HG02870 (cell line): ENCODE data around the gene TOR2A.
A peak's percentile ranks its signal among the peaks of the same experiment; 100 is the strongest.

Experiments
- ATAC-seq: cut with Tn5 transposase; IDR thresholded peaks from one replicate; pipeline ENCODE4 v1.9.1; 2021; ENCODE audit warnings: mild to moderate bottlenecking, moderate library complexity; ENCODE audit not compliant: unreplicated experiment

Gene TOR2A

DNA sequence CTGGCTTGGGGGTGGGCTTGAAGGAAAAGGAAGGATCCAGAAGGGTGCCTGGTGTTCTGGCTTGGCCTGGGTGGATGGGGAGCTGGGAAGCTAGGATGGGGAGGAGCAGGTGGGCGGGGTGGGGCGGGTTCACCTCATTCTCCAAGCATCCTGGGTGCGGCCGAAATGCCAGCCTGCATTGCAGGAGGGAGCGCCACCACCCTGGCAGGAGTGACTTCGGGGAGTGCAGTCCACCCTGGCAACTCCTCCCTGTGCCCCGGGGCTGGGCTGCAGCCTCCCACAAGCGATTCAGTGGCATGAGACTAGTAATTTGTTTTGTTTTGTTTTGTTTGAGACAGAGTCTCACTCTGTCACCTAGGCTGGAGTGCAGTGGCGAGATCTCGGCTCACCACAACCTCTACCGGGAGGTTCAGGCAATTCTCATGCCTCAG lies 13.7 kb downstream of the TOR2A start:
- ATAC-seq = no peak

DNA sequence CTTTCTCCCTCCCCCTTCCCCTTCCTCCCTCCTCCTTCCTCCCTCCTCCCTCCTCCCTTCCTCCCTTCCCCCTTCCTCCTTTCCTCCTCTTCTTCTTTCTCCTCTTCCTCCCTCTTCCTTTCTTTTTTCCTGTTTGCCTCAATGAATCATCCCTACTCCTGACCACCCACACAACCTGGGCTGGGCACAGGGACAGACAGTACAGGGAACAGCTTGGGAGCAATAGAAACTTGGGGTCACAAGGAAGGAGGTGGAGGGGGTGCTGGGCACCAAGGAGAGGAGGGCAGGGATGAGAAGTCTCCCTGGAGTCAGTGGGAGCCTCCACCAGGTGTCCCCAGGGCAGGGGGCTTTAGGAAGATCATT lies 14.2 kb downstream of the TOR2A start:
- no peak for ATAC-seq

DNA sequence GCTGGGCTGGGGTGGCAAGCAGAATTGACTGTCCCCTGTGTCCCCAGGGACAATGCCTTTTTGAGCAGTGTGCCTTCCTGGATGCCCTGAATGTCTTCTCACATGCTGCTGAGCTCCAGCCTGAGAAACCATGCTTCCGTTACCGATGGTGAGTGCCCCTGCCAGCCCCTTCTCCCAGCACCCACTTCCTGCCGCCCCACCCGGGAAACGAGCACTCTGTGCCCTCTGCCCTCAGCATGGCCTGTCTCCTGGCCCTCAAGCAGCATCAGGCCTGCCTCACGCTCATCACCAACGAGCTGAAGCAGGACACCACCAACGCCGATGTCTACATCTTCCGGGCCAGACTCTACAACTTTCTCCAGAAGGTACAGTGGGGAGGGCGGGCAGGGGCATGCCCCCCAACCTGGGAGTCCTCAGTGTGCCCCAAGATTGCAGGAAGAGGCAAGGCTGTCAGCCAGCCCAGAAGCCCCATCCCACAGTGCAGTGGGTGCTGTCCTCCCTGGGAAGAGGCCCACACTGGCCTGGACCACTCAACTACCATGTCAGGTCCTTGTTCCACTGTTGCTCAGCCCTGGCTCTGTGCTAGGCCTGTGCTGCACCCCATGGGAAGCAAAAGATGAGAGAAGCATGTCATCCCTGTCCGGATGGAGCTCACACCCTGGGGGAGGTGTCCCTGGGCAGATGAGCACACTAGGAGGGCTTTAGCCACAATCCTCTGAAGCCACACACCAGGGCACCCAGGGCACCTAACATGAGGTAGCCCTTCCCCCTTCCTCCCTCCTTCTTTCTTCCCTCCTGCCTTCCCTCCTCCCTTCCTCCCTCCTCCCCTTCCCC lies 14.8 kb downstream of the TOR2A start:
- ATAC-seq = no peak

DNA sequence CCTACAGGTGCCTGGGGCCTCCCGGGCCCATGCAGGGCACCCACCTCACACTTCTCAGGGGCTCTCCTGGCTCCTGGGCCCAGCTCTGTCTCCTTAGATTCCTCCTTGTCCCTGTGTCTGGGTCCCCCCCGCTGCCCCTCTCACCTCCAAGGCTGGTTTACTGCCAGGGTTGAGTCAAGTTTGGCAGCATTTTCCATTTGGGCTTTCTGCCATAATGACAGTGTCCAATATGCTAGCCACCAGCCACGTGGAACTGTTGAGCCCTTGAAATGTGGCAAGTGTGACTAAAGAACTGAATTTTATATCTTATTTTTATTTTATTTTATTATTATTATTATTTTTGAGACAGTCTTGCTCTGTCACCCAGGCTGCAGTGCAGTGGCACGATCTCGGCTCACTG lies 17.3 kb downstream of the TOR2A start:
- no peak for ATAC-seq

DNA sequence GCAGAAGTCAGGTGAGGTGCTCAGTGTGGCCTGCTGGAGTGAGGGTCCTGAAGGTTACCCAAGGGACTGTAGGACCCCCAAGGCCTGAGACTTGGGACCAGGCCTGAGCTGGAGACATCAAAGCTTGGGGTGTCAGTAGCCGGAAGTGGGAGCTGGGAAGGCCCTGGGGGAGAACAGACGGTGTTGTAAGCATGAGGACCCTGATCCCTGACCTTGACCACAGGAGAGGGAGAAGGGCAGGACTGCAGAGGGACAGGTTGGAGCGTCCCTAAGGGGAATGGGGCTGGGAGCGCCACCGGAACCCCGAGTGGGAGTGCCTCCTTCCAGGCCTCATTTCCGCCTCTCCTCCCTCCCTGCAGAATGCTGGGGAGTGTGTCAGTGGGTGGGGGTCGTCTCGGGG lies 18.7 kb downstream of the TOR2A start:
- no peak for ATAC-seq

DNA sequence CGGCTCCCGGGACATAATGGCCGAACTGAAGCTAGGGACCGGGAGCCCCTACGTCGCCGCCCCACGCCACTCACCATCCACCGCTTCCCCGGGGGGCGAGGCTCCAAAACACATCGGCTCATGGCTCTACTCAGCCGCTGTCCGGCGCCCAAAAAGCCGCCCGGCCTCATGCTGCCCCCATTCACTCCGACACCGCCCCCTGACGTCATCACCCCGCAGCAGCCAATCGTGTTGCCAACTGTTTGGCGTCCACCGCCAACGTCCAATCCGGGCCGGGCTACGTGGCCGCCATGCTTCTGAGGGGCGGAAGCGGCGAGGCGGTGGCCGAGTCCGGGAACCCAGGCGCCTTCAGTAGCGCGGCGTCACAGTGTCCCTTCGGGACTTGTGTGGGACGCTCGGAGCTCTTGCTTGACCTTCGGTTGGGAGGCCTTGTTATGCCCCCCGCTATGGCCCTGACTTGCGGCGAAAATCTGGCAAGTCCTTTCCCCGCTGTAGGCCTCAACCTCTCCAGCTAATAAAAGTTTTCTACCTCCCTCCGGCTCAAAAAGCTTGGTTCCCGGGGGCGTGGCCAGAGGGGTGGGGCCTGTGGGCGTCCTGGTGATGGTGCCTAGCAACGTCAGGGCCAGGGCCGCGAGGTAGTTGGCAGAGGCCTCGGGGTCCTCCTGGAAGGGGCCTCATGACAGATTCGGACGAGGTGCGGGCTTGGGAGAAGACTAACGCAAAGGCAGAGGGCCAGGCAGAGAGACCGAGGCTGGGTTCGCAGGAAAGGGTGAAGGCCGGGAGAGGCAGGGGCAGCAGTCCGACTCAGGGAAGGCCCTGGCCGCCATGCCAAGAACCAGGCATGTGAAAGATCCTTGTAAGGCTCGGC lies 19.4 kb downstream of the TOR2A start, which contains the start of the genes PTRH1 and TTC16:
Gene PTRH1 (minus strand): TSS at position 194 of the 868 bp plus-strand sequence. CDS start 24 bp downstream, at position 170.
Gene TTC16 (plus strand): TSS at position 610 of the 868 bp plus-strand sequence. CDS start 67 bp downstream, at position 677.
- peak; percentile 91 for ATAC-seq

DNA sequence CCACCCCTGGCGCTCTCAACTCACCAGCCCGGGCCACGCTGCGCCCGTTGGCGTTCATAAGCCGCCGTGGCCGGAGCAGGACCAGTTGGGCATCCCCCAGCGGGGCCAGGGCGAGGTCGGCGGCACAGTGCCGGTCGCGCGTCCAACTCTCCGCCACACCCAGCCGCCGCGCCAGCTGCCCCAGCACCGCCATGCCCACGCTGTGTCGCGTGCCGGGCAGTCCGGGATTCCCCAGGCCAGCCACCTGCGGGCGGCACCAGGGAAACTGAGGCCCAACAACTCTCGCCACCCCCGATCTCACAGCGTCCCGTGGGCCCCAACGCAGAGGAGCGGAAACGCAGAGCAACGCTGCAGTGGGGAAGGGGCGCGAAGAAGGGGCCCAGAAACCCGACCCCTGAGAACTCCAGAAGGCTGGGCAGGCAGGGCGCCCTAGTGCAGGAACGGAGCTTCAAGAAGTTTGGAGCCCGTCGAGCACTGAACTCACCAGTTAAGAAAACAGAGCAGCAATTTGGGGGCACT lies 20.1 kb downstream of the TOR2A start:
- no peak for ATAC-seq

DNA sequence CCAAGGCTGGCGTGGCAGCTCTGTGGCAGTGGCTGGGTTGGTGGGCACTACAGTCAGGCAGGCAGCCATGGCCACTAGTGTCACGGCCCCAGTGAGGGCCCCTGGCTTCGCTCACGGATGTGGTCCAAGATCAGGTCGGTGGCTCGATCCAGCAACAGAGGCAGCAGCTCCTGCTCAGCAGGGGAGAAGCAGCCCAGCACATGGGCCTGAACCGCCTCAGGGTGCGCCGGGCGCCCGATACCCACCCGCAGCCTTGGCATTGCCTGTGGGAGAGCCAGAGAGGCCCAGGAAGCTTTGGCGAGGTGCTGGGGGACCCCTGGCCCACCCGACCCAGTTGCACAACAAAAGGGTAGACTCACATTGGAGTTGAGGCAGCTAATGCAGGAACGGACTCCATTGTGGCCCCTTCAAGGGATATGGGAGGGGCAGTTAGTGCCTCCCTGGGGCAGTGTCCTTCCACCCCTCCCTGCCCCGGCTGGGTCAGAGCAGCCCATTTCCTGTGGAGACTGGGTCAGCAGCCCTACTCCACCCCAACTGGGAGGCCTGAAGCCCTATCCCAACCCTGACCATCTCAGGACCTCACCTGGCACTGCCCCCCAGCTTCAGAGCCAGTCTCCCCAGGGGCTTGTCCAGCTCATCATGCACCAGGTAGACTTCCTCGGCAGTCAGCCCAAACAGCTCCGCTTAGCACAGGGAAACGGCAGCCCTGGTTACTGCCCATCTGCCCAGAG lies 20.9 kb downstream of the TOR2A start:
- no peak for ATAC-seq

DNA sequence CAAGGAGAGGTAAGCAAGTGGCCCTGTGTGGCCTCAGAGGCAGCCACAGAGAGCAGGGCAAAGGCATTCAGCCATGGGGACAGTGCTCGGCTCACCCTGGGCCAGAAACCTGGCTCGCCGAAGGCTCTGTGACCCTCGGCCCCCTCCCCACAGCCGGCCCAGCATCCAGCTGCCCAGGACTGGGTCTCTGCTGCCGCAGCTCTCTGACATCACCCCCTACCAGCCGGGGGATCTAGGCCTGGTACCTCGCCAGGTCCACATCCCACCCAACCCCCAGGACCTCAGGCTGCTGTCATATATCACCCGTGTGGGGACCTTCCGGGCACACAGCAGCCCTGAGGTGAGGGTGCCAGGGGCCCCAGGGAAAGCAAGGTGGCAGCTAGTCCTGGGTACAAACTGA lies 22.2 kb downstream of the TOR2A start:
- no peak for ATAC-seq

DNA sequence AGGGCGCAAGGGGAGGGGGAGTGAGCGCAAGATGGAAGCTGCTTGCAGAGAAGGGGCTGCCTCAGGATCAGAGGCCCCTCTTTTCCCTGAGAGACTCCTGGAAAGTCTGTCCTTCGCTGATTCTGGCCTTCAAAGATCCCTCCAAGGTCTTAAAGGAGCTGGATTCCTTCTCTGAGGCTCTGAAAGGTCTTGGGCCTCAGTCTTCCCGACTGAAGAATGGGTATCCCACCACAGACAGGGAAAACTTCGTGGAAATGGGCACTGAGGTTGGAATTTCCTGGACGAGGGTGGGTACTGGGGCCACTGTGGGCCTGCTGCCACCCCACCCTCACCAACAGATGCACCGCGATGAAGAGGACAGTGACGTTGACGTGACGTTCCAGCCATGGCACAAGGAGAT lies 22.7 kb downstream of the TOR2A start:
- no peak for ATAC-seq

DNA sequence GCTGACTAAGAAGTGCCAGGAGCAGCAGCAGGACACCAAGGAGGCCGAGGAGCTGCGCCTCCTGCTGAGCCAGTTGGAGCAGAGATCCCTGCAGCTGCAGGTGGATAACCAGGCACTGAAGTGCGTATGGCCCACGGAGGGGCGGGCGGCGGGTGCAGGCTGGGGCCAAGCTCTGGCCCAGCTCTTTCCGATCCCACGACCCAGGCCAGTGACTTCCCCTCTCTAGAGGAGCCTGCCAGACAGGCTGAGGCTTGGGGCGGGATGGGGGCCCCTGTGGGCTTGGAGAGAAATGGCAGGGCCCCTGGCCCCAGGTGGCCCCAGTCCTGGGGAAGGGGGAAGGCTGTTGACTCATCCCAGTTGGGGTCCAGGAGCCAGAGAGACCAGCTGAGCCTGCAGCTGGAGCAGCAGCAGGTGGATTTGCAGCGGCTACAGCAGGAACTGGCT lies 23.2 kb downstream of the TOR2A start:
- no peak for ATAC-seq

DNA sequence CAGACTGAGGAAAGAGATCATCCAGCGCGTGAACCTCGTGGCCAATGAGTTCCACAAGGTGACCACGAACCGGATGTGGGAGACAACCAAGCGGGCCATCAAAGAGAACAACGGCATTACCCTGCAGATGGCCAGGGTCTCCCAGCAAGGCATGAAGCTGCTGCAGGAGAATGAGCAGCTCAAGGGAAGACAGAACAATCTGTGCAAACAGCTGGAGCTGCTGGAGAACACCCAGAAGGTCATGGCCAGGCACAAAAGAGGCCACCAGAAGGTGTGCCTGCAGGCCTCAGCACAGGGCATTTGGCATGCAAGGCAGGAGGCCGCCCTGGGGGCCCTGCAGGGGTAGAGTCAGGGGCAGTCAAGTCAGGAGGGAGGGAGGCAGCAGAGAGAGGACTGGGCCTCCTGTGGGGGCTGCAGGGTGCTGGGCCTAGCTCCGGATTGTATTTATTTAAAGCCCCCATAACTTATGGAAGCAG lies 23.8 kb downstream of the TOR2A start:
- no peak for ATAC-seq

DNA sequence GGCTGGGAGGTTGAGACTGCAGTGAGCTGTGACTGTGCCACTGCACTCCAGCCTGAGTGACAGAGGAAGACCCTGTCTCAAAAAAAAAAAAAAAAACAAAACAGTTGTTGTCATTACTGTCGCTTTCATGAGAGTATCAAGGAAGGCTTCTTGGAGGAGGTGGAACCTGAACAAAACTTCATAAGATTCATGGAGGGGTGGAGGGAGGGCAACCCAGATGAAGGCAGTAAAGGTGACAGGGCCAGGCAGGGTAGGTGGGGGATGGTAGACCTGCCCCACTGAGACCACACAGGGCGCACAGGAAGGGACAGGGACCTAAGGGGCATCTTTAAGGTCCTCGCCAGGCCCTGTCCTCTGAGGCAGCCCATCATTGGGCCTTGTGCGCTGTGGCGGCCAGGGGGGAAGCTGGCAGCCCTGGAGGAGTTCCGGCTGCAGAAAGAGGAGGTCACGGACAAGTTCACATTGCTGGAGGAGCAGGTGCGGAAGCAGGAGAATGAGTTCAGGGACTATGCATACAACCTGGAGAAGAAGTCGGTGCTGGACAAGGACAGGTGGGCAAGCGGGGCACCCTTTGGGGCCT lies 24.8 kb downstream of the TOR2A start:
- no peak for ATAC-seq

DNA sequence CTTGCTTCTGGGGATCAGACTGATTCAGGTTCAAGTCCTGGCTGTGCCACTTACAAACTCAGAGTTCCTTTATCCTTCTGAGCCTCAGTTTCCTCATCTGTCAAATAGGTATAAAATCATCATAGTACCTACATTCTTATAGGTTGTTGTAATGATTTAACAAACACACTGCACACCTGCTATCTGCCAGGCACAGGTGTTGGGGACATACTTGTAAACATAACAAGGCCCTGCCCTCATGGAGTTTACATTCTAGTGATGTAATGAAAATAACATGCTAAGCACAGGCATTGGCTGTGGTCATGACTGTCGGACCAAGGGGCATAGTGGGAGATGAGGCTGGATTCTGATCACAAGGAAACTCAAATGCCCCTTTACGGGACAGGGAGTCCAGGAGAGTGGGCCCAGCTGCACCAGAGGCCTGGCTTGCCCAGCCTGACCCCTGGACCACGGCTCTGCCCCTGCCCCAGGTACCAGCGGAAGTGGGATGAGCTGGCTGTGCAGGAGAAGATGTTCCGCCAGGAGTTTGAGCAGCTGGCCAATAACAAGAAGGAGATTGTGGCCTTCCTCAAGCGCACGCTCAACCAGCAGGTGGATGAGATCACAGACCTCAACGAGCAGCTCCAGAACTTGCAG lies 26.0 kb downstream of the TOR2A start:
- no peak for ATAC-seq

DNA sequence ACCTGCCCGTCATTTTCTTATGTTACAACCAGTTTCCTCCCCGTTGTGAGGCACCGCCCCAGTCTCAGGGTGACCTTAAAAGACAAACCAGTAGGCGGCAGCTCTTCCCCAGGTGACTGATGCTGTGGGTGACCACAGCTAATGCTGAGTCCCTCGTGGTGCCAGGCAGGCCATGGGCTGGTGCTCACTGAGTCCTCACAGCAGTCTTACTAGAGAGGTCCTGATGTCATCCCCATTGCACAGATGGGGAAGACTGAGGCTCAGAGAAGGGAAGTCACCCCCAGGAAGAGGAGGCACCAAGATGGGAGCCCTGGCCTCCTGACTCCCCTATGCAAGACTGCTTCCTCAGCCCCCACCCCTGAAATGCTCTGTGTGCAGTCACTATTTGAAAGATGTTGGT lies 27.3 kb downstream of the TOR2A start:
- ATAC-seq = no peak

DNA sequence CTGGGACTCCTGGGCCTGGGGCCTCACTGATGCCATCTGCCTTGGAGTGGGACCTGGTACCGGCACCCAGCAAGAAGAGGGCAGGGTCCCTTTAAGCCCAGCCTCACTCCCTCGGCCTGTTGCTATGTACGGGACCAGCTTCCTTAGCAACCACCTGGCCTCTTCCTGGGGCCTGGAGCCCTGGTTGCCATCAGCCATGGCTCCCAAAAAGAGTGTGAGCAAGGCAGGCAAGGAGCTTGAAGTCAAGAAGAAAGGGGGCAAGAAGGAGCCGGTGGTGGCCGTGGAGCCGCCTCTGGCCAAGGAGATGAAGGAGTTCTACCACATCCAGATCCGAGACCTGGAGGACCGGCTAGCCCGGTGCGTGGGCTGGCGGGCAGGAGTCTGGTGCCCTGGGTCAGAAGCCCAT lies 28.3 kb downstream of the TOR2A start, which contains the start of gene CFAP157:
Gene CFAP157 (plus strand): TSS at position 153 of the 406 bp plus-strand sequence. CDS start 44 bp downstream, at position 197.
- ATAC-seq = no peak

DNA sequence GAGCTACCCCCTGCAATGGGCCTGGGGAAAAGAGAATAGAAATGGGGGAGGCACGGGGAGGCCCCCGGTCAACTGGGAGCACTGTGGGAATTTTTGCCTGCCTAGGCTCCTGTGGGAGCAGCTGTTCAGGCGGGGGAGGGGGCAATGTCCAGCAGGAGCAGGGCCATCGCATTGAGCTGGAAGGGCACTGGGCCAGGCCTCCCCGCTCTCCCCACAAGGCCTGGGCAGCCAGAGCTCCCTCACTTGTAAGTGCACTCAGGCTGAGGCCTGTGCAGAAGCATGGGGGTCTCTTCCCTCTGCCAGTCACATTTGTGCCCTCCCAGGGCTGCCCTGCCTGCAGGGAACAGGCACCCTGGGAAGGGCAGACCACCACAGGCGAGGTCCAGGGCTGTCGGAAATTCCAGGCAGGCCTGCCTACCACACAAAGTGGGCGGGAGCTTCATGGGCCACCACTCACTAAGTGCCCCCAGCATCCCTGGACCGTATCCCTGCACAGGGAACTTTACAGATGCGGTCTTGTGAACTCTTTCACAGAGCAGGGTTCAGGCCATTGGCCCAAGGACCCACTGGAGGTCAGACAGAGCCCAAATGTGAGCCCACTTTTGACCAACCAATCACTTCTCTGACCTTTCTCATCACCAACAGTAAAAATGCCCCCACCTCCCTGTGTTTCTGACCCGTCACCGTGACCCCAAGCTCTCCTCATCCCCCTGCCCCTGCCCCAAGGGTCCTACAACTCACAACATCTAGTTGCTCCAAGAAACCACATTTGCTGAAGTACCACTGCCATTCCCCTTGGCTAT lies 29.3 kb downstream of the TOR2A start:
- no peak for ATAC-seq

DNA sequence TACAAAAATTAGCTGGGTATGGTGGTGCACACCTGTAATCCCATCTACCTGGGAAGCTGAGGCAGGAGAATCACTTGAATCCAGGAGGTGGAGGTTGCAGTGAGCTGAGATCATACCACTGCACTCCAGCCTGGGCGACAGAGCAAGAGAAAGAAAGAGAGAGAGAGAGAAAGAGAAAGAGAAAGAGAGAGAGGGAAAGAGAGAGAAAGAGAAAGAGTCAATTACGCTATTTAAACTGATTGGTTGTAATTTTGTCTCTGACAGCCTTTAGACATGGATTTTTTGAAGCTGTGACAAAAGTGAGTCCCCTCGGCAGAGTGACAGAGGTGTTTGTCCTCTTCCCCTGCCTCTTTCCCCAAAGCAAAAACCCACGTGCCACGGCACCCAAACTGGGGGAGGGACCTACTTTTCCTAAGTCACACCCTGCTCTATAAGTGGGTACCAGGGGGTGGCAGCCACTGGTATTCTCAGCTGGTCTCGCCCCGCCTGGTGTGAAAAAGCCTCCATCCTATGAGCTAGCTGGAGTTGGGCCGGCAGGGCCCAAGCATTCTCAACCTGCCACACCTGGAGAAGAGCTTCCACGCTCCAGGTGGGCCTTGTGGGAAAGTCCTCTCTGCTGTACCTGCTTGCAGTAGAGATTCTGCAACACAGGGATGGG lies 31.7 kb downstream of the TOR2A start:
- ATAC-seq = no peak
